Lower leg skin (tissue), 3 donors: ENCODE results near the gene YTHDF1.

ENCODE experiments used
- CTCF ChIP-seq, 3 donors: fragments of 450-650 bp; IDR thresholded peaks; one replicate each; pipeline ENCODE4 v1.5.1; 2016; ENCODE audit warnings: antibody characterized with exemption in 3 of 3, mild to moderate bottlenecking in 3 of 3, moderate library complexity in 2 of 3
- POLR2A ChIP-seq, 2 donors: fragments of 450-650 bp; IDR thresholded peaks; one replicate each; pipeline ENCODE4 v1.6.1; 2016 to 2017; ENCODE audit warnings: antibody characterized with exemption in 2 of 2, mild to moderate bottlenecking in 1 of 2, moderate library complexity in 1 of 2

- TF ChIP-seq CTCF (IDR thresholded peaks at IDR 0.05) (no peak), POLR2A (IDR thresholded peaks at IDR 0.05) (no peak)
Measured at GRCh38 chr20:63186084-63186483, 29.8 kb downstream of the YTHDF1 start.
